ENCODE results near the gene SNAPC5.

The SNAPC5 gene

DNA sequence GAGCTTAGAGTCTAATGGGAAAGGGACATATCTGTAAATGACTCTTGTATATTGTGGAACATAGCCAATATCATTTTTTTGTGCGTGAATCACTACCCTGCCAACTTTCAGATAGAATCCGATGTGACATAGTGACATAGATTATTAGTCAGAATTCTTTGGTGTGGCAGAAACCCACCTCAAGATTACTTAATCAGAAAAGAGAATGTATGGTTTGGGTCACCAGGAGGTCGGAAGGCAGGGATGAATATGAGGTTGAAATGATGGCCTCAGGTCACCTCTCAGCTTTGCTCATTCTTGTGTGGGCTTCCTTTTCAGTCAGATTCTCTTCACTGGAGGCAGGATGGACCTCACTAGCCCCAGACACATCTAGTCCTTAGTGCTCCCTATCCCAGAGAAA lies 41.4 kb downstream of the SNAPC5 start:
- DNase-seq (ENCODE audit: low read depth): no peak
- TF ChIP-seq, protein P1, sequence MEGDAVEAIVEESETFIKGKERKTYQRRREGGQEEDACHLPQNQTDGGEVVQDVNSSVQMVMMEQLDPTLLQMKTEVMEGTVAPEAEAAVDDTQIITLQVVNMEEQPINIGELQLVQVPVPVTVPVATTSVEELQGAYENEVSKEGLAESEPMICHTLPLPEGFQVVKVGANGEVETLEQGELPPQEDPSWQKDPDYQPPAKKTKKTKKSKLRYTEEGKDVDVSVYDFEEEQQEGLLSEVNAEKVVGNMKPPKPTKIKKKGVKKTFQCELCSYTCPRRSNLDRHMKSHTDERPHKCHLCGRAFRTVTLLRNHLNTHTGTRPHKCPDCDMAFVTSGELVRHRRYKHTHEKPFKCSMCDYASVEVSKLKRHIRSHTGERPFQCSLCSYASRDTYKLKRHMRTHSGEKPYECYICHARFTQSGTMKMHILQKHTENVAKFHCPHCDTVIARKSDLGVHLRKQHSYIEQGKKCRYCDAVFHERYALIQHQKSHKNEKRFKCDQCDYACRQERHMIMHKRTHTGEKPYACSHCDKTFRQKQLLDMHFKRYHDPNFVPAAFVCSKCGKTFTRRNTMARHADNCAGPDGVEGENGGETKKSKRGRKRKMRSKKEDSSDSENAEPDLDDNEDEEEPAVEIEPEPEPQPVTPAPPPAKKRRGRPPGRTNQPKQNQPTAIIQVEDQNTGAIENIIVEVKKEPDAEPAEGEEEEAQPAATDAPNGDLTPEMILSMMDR (IDR thresholded peaks at IDR 0.05; ENCODE audit: low read depth, low read length, missing control alignments): no peak
- no peak overlapping the region for H3K4me3 ChIP-seq (ENCODE audit: low read depth, low read length)

DNA sequence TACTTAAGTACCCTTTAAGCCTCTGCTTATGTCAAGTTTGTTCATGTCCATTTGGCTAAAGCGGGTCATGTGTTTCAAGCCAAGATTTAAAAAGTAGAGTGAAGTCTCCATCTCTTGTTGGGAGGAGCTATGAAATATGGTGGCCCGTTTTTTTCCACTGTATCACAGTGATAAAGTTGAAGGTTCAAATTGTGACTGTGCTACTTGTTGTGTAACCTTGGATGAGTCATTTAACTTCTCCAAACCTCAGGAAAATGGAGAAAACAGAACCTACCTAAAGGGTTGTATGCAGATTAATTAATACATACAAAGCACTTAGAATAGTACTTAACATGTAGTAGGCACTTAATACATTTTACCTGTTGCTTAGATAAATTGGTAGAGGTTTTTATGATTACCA lies 43.4 kb downstream of the SNAPC5 start:
- H3K4me3 ChIP-seq (ENCODE audit: low read depth, low read length): no peak overlapping the region
- TF ChIP-seq, protein P1 (IDR thresholded peaks at IDR 0.05; ENCODE audit: low read depth, low read length, missing control alignments): no peak
- no peak for DNase-seq (ENCODE audit: low read depth)

DNA sequence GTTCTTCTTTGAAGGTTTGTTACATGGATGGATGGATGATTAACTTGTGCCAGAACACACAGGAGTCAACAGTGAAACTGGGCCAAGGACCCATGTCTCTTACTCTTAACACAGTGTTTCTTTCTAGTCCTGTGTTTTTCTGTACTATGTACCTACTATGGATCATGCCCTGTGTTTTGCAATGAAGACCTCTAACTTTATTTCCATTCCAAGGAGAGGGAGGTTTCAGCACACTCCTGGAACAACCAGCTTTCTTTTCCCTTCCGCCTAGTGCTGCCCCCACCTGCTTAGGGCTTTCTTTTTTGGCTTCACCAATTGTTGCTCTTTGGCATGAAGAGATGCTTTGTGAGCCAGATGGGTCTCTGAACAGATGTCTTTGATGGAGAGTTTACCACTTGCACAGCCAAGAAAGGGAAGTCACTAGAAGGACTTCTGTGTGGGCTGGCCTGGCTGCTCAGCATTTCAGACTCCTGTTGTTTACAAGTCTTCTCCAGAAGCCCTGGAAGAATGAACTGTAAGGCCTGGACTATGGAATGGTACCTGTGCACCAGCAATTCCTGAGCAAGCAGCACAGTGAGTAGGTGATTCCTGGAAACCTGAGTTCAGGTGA lies 44.5 kb downstream of the SNAPC5 start:
- no peak for DNase-seq (ENCODE audit: low read depth)
- TF ChIP-seq, protein P1 (IDR thresholded peaks at IDR 0.05; ENCODE audit: low read depth, low read length, missing control alignments): no peak
- H3K4me3 ChIP-seq (ENCODE audit: low read depth, low read length): no peak overlapping the region

DNA sequence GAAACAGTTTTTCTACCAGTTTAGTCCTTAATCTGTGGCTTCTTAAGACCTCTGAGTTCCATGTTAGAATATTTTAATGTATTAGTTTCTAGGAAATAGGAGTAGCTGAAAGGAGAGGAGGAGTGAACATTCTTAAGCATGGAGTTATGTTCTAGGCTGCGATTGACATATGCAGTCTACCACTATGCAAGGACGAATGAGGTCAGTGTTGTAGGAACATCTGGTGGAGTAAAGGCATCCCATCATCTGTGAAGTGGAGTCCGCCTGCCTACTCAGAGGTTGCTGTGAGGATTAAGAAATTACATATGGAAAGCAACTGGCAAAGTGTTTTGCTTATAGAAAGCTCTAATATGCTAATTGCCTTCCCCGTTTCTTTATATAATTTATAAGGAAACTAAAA lies 45.1 kb downstream of the SNAPC5 start:
- no peak for DNase-seq (ENCODE audit: low read depth)
- no peak overlapping the region for H3K4me3 ChIP-seq (ENCODE audit: low read depth, low read length)
- TF ChIP-seq, protein P1 (IDR thresholded peaks at IDR 0.05; ENCODE audit: low read depth, low read length, missing control alignments): no peak

All from GM12864 (cell line).